Subcutaneous adipose tissue (tissue), 4 donors: Measurements from ENCODE around the gene LY6G5C. TPM values are rescaled to one million over a fixed set of nuclear protein-coding genes. Genes with fewer than 3 reads are reported as not detected.

Experiments
- total RNA-seq, 4 donors: library from RNA; depleted of rRNA; stranded (reverse); fragments of >200 nt; gene quantifications; one replicate each; pipeline ENCODE4 v1.1.0, GENCODE V29; 2016
- TF ChIP-seq, protein P1 (sequence below): fragments of 450-650 bp; IDR thresholded peaks from one replicate; pipeline ENCODE4 v1.5.1; 2016; ENCODE audit warnings: low read depth, mild to moderate bottlenecking, control low read depth, antibody characterized with exemption, moderate library complexity

LY6G5C gene
- total RNA-seq, 4 donors from 2014 or later: 1.4 to 1.5 TPM; not detected in 2

DNA sequence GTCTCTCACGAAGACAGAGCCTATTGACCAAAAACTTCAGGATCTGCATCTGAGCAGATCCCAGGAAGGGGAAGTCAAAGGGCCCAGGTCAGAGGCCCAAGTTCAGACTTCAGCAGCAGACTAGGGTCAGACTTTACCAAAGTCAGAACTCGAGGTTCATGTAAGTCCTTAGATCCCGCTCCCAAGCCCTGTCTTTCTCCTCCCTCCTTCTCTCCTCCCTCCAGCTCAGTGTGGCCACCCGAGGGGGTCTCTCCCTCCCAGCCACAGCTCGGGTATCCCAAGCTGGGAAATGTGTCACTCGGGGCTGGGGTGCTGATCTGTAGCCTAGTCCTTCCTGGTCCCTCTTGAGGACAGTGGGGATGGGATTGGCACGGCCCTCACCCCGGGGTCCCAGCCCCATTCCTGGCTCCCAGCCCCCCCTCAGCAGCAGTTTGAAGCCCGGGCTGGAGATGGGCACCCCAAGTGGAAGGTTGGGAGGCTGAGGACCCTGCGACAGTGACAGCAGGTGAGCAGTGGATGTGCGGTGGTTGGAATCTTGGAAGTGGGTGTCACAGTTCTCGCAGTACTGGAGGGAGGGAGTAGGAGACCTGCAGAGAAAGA, 18.6 kb downstream of the LY6G5C start:
- TF ChIP-seq, protein P1, sequence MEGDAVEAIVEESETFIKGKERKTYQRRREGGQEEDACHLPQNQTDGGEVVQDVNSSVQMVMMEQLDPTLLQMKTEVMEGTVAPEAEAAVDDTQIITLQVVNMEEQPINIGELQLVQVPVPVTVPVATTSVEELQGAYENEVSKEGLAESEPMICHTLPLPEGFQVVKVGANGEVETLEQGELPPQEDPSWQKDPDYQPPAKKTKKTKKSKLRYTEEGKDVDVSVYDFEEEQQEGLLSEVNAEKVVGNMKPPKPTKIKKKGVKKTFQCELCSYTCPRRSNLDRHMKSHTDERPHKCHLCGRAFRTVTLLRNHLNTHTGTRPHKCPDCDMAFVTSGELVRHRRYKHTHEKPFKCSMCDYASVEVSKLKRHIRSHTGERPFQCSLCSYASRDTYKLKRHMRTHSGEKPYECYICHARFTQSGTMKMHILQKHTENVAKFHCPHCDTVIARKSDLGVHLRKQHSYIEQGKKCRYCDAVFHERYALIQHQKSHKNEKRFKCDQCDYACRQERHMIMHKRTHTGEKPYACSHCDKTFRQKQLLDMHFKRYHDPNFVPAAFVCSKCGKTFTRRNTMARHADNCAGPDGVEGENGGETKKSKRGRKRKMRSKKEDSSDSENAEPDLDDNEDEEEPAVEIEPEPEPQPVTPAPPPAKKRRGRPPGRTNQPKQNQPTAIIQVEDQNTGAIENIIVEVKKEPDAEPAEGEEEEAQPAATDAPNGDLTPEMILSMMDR: no peak

DNA sequence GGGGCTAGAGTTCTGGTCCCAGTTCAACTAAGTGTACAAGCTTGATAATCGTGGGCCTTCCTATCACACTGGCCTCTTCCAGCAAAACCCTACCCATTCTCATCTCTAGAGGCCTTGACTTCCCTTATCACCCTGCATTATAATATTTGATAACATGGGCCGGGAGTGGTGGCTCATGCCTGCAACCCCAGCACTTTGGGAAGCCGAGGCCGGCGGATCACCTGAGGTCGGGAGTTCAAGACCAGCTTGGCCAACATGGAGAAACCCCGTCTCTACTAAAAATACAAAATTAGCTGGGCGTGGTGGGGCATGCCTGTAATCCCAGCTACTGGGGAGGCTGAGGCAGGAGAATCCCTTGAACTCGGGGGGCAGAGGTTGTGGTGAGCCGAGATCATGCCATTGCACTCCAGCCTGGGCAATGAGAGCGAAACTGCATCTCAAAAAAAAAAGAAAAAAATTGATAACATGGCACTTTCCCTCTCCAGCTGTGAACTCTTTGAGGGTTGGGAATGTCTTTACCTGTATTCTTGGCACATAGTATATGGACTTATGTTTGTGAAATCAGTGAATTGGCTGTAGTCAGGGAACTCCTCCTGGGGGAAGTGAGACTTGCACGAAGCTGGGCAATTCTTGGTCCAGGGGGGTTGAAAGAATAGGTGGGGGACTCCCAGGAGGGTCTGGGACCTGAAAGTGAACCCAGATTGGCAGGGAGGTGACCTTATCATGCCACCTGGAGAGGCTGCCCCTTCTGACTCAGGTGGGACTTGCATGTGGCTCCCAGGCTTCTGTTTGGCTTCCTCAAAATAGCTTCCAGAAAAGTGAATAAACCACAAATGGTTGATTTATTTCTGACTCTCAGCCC, 19.4 kb downstream of the LY6G5C start:
- TF ChIP-seq, protein P1: no peak

DNA sequence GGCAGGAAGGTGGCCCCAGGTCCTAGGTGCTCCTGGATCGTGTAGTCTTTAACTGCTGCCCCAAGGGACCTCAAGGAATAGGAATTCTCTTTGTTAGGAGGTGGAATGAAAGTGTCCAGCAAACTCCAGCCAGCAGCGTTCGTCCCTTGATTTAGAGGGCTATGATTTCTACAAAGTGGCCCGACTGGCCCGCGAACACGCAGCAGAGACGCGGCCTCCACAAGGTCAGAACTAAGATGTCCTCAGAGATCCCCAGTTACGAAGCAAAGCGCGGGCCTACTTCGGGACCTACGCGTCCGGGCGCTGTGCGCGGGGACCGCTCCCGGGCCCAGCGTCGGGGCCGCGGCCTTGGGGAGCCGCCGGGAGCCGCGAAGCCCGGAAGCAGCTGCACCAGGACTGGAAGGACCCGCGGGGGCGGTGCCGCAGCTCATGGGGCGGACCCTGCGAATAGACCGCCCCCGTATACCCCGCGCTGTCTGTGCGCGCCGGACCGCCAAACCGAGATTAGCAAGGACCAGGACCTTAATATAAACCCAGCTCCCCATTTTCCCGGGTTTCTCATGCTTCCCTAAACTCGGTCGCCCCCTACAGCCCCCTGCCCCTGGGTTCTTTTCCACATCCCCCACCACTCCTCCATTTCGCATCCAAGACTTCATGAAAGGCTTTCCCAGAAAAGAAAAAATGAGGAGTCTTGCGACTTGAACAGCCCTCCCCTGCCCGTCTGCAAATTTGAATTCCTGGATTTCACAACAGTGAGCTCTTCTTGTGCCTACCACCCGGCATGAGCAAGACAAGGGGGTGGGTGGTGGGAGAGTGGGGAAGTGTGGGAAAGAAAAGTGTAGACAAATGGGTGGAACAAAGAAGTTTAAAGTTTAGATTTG, 20.2 kb downstream of the LY6G5C start, which contains the start of gene C6orf47:
Gene C6orf47 (minus strand): TSS at position 398 of the 881 bp plus-strand sequence. CDS start 831 bp downstream, outside the sequence.
- TF ChIP-seq, protein P1: no peak

DNA sequence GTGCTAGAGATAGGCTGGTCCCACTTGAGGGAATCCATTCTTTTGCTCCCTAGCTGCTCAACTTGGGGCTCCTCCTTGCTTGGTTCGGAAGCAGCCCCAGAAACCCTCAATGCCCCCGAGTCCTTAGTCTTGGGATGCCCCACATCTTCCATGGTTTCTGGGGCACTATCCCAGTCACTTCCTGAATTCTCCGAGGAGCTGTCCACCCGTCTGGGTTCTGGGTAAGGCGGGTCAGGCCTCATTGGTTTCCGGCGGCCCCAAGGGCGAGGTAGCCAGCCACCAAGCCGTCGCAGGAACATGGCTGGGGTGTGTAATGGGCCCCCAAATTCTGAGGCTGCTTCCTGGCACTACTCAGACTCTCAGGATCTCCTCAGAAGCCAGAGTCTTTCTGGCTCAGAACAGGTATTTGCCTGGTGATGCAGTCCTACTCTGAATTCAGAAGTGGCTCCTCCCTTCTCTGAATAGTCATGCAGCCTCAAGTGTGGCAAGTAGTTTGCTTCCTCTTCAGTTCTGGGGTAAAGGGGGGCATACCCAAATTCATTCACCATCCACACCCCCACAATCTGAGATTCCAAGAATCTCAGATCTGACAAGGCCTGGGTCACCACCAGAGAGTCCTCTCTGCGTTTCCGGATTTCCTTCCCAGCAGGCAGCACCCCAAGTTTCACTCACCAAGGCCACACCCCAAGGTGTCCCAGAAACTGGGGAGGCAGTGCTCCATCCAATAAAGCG, 21.1 kb downstream of the LY6G5C start:
- TF ChIP-seq, protein P1: no peak

DNA sequence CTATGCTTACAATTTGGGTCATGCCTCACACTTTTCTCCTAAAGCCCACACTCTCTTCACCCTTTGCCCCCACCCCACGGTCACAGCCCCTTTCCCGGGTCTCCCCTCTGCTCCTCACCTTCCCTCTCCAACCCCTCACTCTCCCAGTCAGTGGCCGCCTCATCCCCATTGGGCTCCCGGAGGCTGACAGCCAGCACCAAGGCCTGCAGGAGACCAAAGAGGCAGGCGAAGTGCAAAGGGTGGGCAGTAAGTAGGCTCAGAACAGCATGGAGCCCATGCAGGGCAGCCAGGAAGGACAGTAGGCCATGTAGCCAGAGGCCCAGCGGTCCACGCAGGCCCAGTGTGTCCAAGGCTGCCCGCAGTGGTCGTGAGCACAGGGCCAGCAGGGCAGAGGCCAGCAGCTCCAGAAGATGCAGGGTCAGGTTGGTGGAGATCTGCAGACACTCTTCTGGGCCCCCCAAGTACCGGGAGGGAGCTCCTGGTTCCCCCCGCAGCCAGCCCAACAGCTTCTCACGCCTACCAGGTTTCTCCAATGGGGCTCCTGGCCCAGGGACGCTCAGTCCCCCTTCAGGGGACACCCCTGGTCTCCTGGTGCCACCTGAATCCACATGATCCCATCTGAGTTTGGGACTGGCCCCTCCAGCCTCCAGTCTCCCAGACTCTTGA, 21.8 kb downstream of the LY6G5C start:
- TF ChIP-seq, protein P1: no peak

DNA sequence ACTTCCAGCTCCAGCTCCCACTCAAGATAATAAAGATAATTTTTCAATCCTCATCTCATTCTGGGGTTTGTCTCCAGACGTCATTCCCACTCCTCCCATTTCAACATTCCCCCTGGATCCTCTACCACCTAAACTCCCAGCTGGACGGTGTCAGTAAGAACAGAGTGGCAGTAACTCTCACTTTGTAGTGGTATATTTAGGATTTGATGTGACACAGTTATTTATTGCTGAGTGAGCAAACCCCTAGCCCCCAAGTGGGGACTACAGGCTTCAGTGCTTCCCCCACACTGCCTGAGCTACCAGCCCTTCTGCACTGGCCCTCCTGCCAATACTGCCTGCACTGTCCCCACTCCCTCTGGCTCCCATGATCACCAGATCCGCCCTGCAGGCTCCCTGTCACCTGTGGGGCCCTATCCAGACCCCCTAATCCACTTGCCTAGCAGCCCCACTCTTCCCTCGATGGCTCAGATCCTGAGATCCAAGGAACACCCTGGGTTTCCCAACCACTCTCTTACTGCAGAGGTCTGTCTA, 22.6 kb downstream of the LY6G5C start:
- TF ChIP-seq, protein P1: no peak
